ENCODE data around the gene EMC10.

The EMC10 gene

DNA sequence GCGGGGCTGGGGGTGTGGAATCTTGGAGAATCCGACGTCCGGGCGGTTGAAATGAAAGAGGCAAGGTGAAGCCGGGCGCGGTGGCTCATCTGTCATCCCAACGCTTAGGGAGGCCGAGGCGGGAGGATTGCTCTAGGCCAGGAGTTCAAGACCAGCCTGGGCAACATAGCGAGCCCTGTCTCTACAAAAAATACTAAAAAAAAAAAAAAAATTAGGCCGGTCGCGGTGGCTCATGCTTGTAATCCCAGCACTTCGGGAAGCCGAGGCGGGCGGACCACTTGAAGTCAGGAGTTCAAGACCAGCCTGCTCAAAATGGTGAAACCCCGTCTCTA lies 566 bp downstream of the EMC10 start:
- in situ Hi-C loops (cut with HindIII; ENCODE audit: low sequenced_read_pairs), result loop anchor here (10.0 kb wide), 1 partner anchor 122 kb away; no protein-coding TSS in a partner anchor

DNA sequence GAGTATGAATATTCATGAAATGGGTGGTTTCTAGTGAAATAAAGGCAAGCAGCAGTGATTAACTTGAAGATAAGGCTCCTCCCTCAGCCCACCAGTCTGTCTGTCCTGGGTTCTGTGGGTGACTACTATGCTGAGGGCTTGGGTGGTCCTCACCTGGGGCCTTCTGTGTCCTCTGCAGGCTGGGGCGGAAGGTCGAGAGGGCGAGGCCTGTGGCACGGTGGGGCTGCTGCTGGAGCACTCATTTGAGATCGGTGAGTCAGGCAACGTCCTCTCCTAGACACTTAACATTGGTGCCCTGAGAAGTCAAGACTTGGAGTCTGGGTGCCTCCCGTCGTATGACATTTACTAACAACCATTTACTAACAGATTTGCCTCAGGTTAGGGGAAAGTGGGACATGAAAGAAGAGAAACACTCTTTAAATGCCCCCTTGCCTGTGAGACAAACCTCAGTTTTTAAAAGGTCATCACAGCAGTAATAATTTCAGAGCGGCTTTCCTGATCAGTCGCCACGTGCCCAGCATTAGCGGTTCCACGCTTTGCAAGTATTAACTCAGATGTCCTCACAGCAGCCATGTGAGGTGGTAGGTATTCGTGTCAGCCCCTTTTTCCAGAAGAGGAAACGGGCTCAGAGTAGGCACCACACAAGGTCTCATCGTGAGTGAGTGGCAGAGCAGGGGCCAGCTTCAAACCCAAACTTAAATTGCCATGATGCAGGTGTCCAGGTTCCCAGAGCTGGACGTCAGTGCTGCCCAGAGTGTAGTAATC lies 1.6 kb downstream of the EMC10 start:
- in situ Hi-C loops (cut with HindIII; ENCODE audit: low sequenced_read_pairs), result loop anchor here (10.0 kb wide), 1 partner anchor 123 kb away; no protein-coding TSS in a partner anchor

DNA sequence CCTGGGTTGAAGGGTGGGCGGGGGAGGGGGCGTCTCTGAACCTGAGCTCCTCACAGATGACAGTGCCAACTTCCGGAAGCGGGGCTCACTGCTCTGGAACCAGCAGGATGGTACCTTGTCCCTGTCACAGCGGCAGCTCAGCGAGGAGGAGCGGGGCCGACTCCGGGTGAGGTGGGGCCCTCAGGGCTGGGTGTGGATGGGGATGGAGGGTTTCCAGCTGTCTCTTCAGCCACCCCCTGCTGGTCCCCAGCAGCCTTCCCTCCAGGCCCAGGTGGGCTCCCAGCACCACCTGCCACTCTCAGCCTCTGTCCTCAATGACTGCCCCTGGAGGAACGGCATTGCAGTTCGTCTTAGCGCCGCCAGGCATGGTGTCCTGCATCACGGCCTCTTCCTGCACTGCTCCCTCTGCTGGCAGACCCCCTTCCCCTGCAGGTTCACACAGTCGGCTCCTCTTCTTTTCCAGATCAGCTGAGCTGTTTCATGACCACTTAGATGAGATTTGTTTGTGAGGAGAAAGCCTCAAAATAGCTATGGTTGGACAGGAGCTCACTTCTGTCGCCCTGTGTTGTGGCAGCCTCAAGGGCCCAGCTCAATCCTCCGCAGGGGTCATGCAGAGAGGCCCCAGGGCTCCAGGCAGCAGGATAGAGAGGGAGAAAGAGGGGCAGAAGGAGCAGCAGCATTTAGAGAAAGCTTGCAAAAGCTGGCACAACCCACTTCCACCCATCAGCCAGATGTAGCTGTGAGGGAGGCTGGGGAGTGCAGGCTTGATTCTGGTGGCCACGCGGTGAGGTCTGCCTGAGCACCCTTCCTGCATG lies 2.8 kb downstream of the EMC10 start:
- in situ Hi-C loops (cut with HindIII; ENCODE audit: low sequenced_read_pairs), result loop anchor here (10.0 kb wide), 1 partner anchor 124 kb away; no protein-coding TSS in a partner anchor

GRCh38 chr19:50479761-50480251 lies 3.5 kb downstream of the EMC10 start:
- in situ Hi-C loops (cut with HindIII; ENCODE audit: low sequenced_read_pairs), result loop anchor here (10.0 kb wide), 1 partner anchor 125 kb away; no protein-coding TSS in a partner anchor

DNA sequence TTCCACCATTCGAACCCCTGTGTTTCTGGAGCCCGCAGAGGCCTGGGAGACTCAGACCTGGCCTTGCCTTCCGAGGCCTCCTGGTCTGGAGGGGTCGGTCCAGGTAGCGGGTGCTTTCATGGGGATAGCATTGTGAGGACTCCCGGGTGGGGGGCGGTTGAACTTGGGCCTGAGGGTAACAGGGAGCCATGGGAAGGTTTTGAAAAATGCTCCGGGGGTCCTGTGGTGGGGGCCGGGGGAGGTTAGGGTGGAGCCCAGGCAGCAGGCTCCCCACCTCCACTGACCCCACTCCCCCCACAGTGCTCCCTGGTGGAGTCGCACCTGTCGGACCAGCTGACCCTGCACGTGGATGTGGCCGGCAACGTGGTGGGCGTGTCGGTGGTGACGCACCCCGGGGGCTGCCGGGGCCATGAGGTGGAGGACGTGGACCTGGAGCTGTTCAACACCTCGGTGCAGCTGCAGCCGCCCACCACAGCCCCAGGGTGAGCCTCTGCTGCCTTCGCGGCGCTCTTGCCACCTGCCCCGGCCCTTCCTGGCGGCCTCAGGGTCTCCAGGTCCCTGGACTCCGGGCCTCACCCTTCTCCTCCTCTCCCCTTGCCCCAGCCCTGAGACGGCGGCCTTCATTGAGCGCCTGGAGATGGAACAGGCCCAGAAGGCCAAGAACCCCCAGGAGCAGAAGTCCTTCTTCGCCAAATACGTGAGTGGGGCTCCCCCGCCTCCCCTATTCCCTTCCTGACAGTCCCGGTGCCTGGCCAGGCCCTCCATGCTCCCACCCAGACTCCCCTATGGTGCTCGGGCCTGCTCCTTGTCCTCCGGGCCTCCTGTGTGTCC lies 4.2 kb downstream of the EMC10 start:
- in situ Hi-C loops (cut with HindIII; ENCODE audit: low sequenced_read_pairs), result no loop called here

DNA sequence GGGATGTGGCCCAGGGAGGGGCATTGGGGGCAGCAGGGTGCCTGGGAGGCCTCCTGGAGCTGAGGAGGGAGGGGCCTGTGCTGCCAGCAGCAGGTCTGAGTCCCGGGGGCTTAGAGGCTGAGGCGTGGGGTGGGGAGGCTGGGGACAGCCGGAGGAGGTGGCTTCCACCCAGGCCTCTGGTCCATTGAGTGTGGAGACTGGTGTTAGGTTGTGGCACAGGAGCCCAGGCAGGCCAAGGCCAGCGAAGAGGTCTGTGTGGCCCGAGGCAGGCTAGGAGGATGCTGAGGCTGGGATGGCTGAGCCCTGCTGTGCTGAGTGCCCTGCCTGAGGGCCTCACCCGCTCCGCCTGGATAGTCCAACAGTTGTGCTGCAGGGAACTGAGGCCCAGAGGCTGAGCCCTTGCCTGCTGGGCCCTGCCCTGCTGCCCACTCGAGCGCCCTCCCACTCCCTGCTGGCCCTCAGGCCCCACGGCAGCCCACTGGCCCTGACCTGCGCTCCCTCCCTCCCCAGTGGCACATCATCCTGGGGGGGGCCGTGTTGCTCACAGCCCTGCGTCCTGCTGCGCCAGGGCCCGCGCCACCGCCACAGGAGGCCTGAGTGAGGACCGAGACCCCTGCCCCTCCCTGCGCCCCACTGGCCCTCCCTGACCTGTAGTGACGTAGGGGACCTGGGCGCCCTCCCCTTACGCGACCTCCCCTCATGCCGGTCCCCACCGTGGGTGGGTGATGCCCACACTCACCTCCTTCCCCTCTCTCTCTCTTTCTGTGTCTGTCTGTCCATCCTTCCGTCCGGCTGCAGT lies 5.2 kb downstream of the EMC10 start:
- in situ Hi-C loops (cut with HindIII; ENCODE audit: low sequenced_read_pairs), result no loop called here

GRCh38 chr19:50482271-50482855 lies 6.1 kb downstream of the EMC10 start:
- in situ Hi-C loops (cut with HindIII; ENCODE audit: low sequenced_read_pairs), result no loop called here

- in situ Hi-C loops (cut with HindIII; ENCODE audit: low sequenced_read_pairs), result no loop called here
These were observed 6.6 kb downstream of the EMC10 start for GRCh38 chr19:50482916-50483315.

DNA sequence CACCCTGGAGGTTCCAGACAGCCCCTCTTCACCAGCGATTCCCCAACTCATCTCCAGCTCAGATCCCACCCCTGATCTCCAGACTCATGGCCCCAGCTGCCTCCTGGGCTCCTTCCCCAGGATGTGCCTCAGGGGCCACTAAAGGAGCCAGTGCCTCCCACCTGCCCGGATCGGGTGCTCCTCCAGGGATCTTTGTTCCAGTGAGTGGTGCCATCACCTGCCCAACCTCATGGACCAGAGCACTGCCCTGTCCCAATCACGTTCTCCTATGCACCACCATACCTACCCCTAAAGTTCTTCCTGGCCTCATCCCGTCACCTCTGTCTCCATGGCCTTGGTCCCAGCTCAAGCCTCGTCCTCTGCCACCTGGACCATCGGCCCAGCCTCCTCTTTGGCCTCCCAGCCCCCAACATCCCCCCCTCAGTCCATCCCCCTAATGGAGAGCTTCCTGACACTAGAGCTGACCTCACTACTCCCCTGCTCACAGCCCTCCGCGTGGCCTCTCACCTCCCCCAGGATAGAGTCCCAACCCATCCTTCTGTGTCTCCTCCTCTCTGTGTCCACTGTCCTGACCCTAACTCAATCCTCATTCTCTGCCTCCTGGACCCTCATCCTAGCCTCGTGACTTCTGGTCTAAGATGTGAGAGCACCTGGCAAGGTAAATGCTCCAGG lies 9.1 kb downstream of the EMC10 start:
- in situ Hi-C loops (cut with HindIII; ENCODE audit: low sequenced_read_pairs), result no loop called here

DNA sequence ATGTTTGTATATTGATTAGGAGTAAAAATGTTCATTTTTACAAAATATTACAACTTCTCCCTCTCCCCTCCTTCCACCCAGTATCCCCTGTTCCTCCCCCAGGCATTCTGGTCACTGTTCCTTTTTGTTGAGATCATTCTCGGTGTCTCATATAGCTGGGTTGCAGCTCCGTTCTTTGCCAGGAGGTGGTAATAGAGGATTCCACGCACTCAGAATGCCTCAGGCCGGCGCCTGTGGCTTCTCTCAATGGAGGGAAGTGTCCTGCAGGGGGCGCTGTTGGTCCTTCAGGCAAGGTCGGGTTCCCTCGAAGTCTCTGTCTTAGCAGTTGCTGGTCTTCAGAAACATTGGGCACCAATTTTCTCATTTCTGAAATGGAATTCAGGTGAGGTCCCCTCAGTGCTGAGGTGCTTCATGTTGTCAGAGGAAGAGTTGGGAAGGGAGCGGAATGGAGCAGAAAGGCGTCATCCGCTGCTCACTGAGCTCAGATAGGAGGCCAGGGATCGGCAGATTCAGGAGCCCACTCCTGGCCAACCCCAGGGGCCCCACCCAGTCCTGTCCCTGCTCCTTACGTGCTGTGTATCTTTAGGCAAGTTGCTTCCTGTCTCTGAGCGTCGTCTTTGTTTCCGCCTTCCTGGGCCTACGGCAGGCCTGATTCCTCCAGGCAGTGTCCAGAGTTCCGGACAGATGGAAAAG lies 10.7 kb downstream of the EMC10 start:
- in situ Hi-C loops (cut with HindIII; ENCODE audit: low sequenced_read_pairs), result no loop called here

DNA sequence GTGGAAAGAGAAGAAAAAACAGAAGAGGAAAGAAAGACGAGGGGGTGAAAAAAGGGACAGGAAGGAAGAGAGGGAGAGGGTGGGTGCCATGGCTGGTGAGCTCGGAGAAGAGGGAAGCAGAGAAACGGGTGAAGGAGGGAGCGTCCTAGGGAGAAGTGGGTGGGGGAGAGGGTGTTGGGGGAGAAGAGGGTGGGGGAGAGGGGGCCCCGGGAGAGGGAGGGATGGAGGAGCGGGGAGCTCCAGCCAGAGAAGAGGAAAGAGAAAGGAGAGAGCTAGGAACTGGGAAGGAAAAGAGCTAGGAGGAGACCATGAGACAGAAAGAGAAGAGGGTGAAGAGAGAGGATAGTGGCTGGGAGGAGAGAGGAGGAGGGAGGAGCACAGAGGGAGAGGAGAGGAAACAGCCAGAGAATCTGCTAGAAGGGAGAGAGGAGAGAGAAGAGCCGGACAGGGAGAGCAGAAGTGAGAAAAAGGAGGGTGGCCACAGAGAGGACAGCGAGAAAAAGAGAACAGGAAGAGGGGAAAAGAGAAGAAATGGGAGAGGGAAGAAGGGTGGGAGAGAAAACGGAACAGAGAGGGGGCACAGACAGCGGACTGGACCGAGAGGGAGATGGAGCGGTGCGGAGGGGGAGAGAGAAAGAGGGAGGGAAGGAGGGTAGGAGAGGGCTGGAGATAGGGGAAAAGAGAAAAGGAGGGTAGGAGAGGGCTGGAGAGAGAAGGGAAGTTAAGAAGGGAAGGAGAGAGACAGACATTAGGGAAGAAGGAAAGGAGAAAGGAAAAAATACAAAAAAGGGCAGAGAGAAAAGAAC lies 12.3 kb downstream of the EMC10 start:
- in situ Hi-C loops (cut with HindIII; ENCODE audit: low sequenced_read_pairs), result no loop called here

DNA sequence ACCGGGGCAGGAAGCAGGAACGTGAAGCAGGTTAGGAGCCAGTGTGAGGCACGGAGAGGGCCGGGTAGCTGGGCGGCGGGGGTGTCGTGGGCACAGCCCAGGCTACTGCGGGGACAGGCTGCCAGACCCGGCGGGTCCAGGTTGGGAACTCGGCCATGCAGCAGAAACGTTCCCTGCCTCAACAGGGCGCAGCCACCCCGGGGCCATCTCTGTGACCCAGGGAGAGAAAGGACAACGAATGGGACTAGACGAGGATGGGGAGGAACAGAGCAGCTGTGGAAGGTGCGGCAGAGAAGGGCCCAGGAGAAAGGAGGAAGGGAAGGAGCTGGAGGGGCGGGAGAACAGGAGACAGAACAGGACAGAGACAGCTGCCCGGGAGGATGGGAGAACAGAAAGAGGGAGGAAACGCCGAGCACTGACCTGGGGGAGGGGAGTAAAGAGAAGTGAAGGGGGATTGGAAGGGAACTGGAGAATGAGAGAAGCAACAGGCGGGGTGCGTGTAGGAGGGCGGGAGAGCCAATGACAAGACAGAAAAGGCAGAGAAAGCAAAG lies 13.2 kb downstream of the EMC10 start:
- in situ Hi-C loops (cut with HindIII; ENCODE audit: low sequenced_read_pairs), result no loop called here

DNA sequence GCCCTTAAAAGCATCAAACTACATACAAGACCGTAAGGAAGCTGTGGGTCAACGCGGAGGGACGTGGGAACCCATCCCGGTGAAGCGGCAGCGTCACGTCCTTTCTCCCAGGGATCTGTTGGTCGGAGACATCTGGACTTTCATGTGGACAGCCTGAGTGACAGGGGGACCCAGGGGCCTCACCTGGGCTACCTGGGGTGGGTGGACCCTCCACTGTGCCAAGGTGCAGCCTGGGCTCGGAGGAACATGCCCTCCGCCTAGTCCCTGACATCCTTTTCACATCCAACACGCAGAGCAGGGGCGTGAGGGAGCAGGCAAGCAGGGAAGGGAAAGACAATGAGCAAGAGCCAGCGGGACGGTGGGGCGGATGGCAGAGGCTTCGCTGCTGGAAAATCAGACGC lies 14.1 kb downstream of the EMC10 start:
- in situ Hi-C loops (cut with HindIII; ENCODE audit: low sequenced_read_pairs), result no loop called here

DNA sequence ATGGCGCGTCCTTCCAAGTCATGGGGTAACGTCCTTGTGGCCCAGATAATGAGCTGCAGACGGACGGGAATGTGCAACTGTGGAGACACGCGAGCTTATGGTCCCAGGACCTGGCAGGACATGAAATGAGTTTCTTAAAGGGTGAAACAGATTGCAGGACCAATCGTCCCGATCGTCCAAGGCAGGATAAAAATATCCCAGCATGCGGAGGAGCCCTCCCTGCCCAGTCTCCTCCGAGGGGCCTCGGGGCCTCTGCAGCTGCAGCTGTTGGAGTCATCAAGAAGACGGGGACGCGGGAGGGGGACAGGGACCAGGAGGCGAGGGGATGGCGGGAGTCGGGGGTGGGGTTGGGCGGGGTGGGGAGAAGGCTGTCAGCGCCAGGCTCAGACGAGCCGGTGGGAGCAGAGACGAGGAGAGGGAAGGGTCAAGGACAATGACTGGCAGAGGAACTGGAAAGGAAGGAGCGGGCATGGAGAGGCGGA lies 14.7 kb downstream of the EMC10 start:
- in situ Hi-C loops (cut with HindIII; ENCODE audit: low sequenced_read_pairs), result no loop called here

DNA sequence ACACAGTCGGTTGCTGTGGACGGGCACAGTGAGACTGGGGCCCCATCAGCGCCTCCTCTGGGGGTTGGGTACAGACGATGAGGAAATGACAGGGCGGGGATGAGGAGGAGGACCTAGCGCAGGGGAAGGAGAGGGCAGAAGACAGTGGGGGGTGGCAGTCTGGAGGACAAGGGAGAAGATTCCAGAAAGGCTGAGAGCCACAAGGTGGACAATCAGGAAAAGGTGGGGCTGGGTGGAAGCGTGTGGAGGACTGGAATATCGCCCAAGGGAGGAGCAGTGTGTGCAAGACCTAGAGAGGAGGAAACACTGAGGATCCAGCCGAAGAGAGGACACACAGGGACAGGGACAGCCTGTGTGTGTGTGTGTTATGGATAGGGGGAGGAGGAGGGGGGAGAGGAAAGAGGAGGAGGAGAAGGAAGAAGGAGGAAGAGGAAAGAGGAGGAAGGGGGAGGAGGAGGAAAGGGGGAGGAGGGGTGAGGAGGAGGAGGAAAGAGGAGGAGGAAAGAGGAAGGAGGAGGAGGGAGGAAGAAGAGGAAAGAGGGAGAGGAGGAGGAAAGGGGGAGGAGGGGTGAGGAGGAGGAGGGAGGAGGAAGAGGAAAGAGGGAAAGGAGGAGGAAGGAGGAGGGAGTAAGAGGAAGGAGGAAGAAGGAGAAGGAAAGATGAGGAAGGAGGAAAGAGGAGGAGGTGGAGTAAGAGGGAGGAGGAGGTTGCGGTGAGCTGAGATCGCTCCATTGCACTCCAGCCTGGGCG lies 16.2 kb downstream of the EMC10 start:
- in situ Hi-C loops (cut with HindIII; ENCODE audit: low sequenced_read_pairs), result no loop called here

DNA sequence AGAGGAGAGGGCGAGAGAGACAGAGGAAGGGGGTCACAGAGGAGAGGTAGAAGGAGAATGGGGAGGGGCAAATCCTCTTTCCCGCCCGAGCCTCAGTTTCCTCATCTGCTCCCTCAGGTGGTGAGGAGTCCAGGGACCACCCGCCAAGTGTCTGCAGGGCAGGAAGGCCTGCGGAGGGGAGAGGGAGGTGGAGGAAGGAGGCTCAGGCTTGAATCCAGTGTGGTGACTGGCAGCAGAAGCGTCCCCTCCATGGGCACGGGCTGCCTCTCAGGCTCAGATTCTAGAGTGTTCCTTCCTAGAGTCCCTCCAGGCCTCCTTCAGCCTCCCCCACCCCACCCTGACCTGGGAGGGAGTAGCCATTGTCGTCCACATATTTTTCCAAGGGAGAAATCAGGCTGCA lies 16.9 kb downstream of the EMC10 start:
- in situ Hi-C loops (cut with HindIII; ENCODE audit: low sequenced_read_pairs), result no loop called here

All from endothelial cell of hepatic sinusoid (primary cell).